Mucosa of descending colon (tissue), 3 donors: ENCODE measurements around the gene ARHGAP12. TPM values are rescaled to one million over a fixed set of nuclear protein-coding genes. Genes with fewer than 3 reads are reported as not detected.
A peak's percentile ranks its signal among the peaks of the same experiment; 100 is the strongest.

Experiments
- ATAC-seq: fragments of 200-7000 bp; cut with Tn5 transposase; one replicate; pipeline ENCODE4 v1.9.1; 2020; ENCODE audit warnings: mild to moderate bottlenecking, moderate library complexity
- DNase-seq, 3 donors: peaks; one replicate each; pipeline ENCODE4 v3.0.0-alpha.2; 2020
- H3K36me3 ChIP-seq: fragments of 200-600 bp; one replicate; pipeline ENCODE4 v1.8.0; 2021; ENCODE audit warnings: low read depth, mild to moderate bottlenecking
- H3K4me1 ChIP-seq: fragments of 200-600 bp; one replicate; pipeline ENCODE4 v1.8.0; 2021; ENCODE audit warnings: low read depth, mild to moderate bottlenecking
- H3K4me3 ChIP-seq: fragments of 200-600 bp; one replicate; pipeline ENCODE4 v1.8.0; 2021; ENCODE audit warnings: mild to moderate bottlenecking
- H3K9me3 ChIP-seq: fragments of 200-600 bp; one replicate; pipeline ENCODE4 v1.8.0; 2021; ENCODE audit warnings: mild to moderate bottlenecking
- CTCF ChIP-seq: fragments of 200-600 bp; IDR thresholded peaks from one replicate; pipeline ENCODE4 v1.8.0; 2022; ENCODE audit warnings: antibody characterized with exemption, mild to moderate bottlenecking
- intact Hi-C, 2 donors: fragments of 100-400 bp; cut with DNase I in 1 of 2; cut with micrococcal nuclease in 1 of 2; formaldehyde crosslinking; loops; one replicate each; pipeline versions ENCODE4 v1.11.0 to v1.11.1; 2022; cut with DNase I, micrococcal nuclease
- total RNA-seq, 3 donors: library from RNA; stranded (reverse); fragmentation: NEBNext Ultra II Directional in 2 of 3; extraction: Animal tissue kit (Norgen Biotek cat#: 25700) in 2 of 3; gene quantifications; one replicate each; pipeline versions ENCODE4 v1.2.1 to v1.2.4, GENCODE V29; 2021 to 2023
- donor health status: DM: no; HTN: no; CAD: no; lungs with moderate emphysema.
- donor health status: DM: no; HTN: no; CAD: no.
- donor health status: DM: no; HTN: yes; CAD: no.

Gene ARHGAP12
- total RNA-seq, 3 donors from 2014 or later, result 37.2 to 44.4 (median 44.3) TPM

- Histone ChIP-seq H3K9me3 (no peaks in the 10 kb centered on the region), H3K4me1 (no peaks in the 10 kb centered on the region), H3K36me3 (no peaks in the 10 kb centered on the region), H3K4me3 (no peak overlapping the region)
- ATAC-seq (peak; percentile 19), DNase-seq (no peak)
- no peak for TF ChIP-seq CTCF
- intact Hi-C loops, result no loop called here
These were observed 16.3 kb downstream of the ARHGAP12 start for GRCh38 chr10:31912289-31912688.

DNA sequence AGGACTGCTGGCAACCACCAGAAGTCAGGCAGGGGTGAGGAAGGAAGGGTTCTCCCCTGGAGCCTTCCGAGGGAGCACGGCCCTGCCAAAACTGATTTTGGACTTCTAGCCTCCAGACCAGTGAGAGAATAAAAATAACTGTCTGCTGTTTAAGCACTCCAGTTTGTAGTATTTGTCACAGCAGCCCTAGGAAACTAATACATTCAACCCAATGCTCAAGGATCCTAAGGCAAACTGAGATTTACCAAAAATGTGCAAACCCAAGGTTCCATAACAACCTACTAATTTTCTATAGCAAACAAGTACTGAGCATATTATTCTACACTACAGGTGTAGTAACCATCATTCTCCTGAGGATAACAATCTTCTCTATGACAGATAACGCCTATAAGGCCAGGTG, 18.6 kb downstream of the ARHGAP12 start:
- ATAC-seq (no peak), DNase-seq (no peak)
- Histone ChIP-seq H3K4me1 (no peaks in the 10 kb centered on the region), H3K36me3 (no peaks in the 10 kb centered on the region), H3K9me3 (no peaks in the 10 kb centered on the region), H3K4me3 (no peak overlapping the region)
- intact Hi-C loops, result no loop called here
- no peak for TF ChIP-seq CTCF

DNA sequence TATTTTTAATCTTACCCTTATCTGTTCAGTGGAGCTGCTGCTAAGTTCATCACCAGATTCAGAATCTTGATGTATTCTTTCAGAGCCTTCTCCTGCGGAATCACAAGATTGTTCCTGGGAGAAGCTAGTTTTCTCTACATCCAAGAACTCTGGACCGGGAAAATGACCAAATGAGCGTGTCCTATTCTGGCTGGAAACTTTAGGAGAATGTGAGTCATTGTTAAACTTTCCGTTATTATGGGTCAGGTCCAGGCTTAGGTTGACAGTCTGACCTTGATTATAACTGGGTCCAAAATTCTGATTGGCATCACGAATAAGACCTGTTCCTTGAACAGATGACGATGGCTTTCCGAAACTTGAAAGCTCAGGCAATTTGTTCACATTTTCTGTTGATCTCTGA, 20.5 kb downstream of the ARHGAP12 start:
- ATAC-seq, result no peak
- no peaks in the 10 kb centered on the region for H3K36me3 ChIP-seq
- no peak for TF ChIP-seq CTCF
- no peak overlapping the region for H3K4me3 ChIP-seq
- H3K9me3 ChIP-seq, result no peaks in the 10 kb centered on the region
- intact Hi-C loops, result no loop called here
- H3K4me1 ChIP-seq, result no peaks in the 10 kb centered on the region
- no peak for DNase-seq

- no peak for DNase-seq
- H3K9me3 ChIP-seq, result no peaks in the 10 kb centered on the region
- no peak for ATAC-seq
- no peaks in the 10 kb centered on the region for H3K4me1 ChIP-seq
- TF ChIP-seq CTCF, result no peak
- H3K36me3 ChIP-seq, result no peaks in the 10 kb centered on the region
- intact Hi-C loops, result no loop called here
- no peak overlapping the region for H3K4me3 ChIP-seq
These were observed 22.6 kb downstream of the ARHGAP12 start for GRCh38 chr10:31906039-31906438.

GRCh38 chr10:31905586-31905985, 23.0 kb downstream of the ARHGAP12 start:
- Histone ChIP-seq H3K4me1 (no peaks in the 10 kb centered on the region), H3K4me3 (no peak overlapping the region), H3K9me3 (no peaks in the 10 kb centered on the region), H3K36me3 (no peaks in the 10 kb centered on the region)
- ATAC-seq (no peak), DNase-seq (no peak)
- intact Hi-C loops, result no loop called here
- TF ChIP-seq CTCF, result no peak

DNA sequence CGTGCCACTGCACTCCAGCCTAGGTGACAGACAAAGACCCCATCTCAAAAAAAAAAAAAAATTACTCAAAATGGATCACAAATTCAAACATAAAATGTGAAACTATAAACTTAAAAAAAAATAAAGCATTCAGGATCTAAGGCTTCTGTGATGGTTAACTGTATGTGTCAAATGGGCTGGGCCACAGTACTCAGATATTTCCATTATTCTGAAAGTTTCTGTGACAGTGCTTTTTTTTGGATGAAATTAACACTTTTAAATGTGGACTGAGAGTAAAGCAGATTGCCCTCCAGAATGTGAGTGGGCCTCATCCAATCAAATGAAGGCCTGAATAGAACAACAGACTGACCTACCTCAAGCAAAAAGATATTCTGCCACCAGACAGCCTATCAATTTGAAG, 26.0 kb downstream of the ARHGAP12 start:
- intact Hi-C loops, result no loop called here
- Histone ChIP-seq H3K36me3 (no peaks in the 10 kb centered on the region), H3K9me3 (no peaks in the 10 kb centered on the region), H3K4me3 (no peak overlapping the region), H3K4me1 (no peaks in the 10 kb centered on the region)
- no peak for TF ChIP-seq CTCF
- DNase-seq (no peak), ATAC-seq (no peak)
